Measurements from ENCODE around the gene PHACTR4. TPM values are rescaled to one million over a fixed set of nuclear protein-coding genes. Genes with fewer than 3 reads are reported as not detected.

Gene PHACTR4
- total and polyA plus RNA-seq, 2 experiments from 2014 or later = 35.4 to 47.1 TPM

GRCh38 chr1:28401760-28402159 is 32.2 kb downstream of the PHACTR4 start:
- no peak overlapping the region for H3K27ac ChIP-seq (ENCODE audit: low read depth)
- Mint-ChIP-seq H3K4me3 (no peak overlapping the region), H3K4me1 (peaks cover 17% of the 10 kb centered on the region), H3K36me3 (ENCODE audit: low read depth) (peaks cover 6% of the 10 kb centered on the region; the same call in 1 of the 3 replicates), H3K27ac (no peak overlapping the region), H3K9me3 (no peaks in the 10 kb centered on the region; the same call in 2 of the 3 replicates), H3K27me3 (ENCODE audit: insufficient read depth, low read depth, poor library complexity) (peaks cover 7% of the 10 kb centered on the region)
- H3K79me2 ChIP-seq (replicated peaks; ENCODE audit: insufficient read depth) = peaks cover 80% of the 10 kb centered on the region
- H3K4me2 ChIP-seq = no peak overlapping the region
- no peaks in the 10 kb centered on the region for H3K27me3 ChIP-seq (ENCODE audit: insufficient read depth)
- no peak overlapping the region for H2AFZ ChIP-seq
- H3K4me3 ChIP-seq = no peak overlapping the region
- H3K36me3 ChIP-seq (ENCODE audit: insufficient read depth) = no peaks in the 10 kb centered on the region
- H3F3A ChIP-seq (replicated peaks; ENCODE audit: low read depth) = no peaks in the 10 kb centered on the region
- H3K4me1 ChIP-seq (ENCODE audit: insufficient read depth) = peaks cover 9% of the 10 kb centered on the region
- DNase-seq (ENCODE audit: low spot score) = no peak
- ATAC-seq = no peak
- no peaks in the 10 kb centered on the region for H3K9me2 ChIP-seq (ENCODE audit: insufficient read depth)
- H4K20me1 ChIP-seq (replicated peaks; ENCODE audit: insufficient read depth) = peaks cover 7% of the 10 kb centered on the region
- no peak for TF ChIP-seq ZNF114 (CRISPR knock-in tag; IDR thresholded peaks at IDR 0.05)
- TF ChIP-seq EZH2 (IDR thresholded peaks at IDR 0.05; ENCODE audit: low read depth, unreplicated experiment) = no peak
- TF ChIP-seq REST (IDR thresholded peaks at IDR 0.05; ENCODE audit: unreplicated experiment) = no peak
- no peak for TF ChIP-seq STAT1 (IDR thresholded peaks at IDR 0.05; ENCODE audit: unreplicated experiment)

- Histone ChIP-seq H3K27me3 (ENCODE audit: insufficient read depth) (no peaks in the 10 kb centered on the region), H3K9me2 (ENCODE audit: insufficient read depth) (no peaks in the 10 kb centered on the region), H3K4me3 (no peak overlapping the region), H3K4me1 (ENCODE audit: insufficient read depth) (peaks cover 36% of the 10 kb centered on the region), H3K4me2 (peak overlapping the region; percentile 19; the same call in 1 of the 2 replicates), H2AFZ (no peak overlapping the region), H4K20me1 (replicated peaks; ENCODE audit: insufficient read depth) (peaks cover 7% of the 10 kb centered on the region; the same call in 1 of the 2 replicates), H3K79me2 (replicated peaks; ENCODE audit: insufficient read depth) (peaks cover 55% of the 10 kb centered on the region), H3K27ac (ENCODE audit: low read depth) (peak overlapping the region; percentile 46; the same call in 1 of the 2 replicates), H3K36me3 (ENCODE audit: insufficient read depth) (no peaks in the 10 kb centered on the region), H3F3A (replicated peaks; ENCODE audit: low read depth) (no peaks in the 10 kb centered on the region; the same call in 1 of the 2 replicates)
- DNase-seq (ENCODE audit: low spot score) (peak; percentile 38), ATAC-seq (peak; percentile 70)
- H3K27me3 Mint-ChIP-seq (ENCODE audit: insufficient read depth, low read depth, poor library complexity) = peaks cover 2% of the 10 kb centered on the region
- no peak overlapping the region for H3K4me3 Mint-ChIP-seq
- H3K36me3 Mint-ChIP-seq (ENCODE audit: low read depth) = no peaks in the 10 kb centered on the region; the same call in 2 of the 3 replicates
- peaks cover 27% of the 10 kb centered on the region for H3K4me1 Mint-ChIP-seq
- no peaks in the 10 kb centered on the region for H3K9me3 Mint-ChIP-seq
- TF ChIP-seq ZNF114 (CRISPR knock-in tag; IDR thresholded peaks at IDR 0.05) = no peak
- no peak overlapping the region for H3K27ac Mint-ChIP-seq
Observed at GRCh38 chr1:28409090-28409489, 39.5 kb downstream of the PHACTR4 start.

GRCh38 chr1:28411656-28412055 is 42.1 kb downstream of the PHACTR4 start:
- Histone ChIP-seq H3K27me3 (ENCODE audit: insufficient read depth) (no peaks in the 10 kb centered on the region), H3K4me1 (ENCODE audit: insufficient read depth) (peaks cover 53% of the 10 kb centered on the region), H3K36me3 (ENCODE audit: insufficient read depth) (no peaks in the 10 kb centered on the region), H3K4me2 (no peak overlapping the region), H3F3A (replicated peaks; ENCODE audit: low read depth) (peaks cover 5% of the 10 kb centered on the region), H4K20me1 (replicated peaks; ENCODE audit: insufficient read depth) (no peaks in the 10 kb centered on the region), H2AFZ (no peak overlapping the region), H3K9me2 (ENCODE audit: insufficient read depth) (no peaks in the 10 kb centered on the region), H3K4me3 (no peak overlapping the region), H3K79me2 (replicated peaks; ENCODE audit: insufficient read depth) (peaks cover 47% of the 10 kb centered on the region), H3K27ac (ENCODE audit: low read depth) (no peak overlapping the region)
- Mint-ChIP-seq H3K4me3 (no peak overlapping the region; the same call in 2 of the 3 replicates), H3K9me3 (no peaks in the 10 kb centered on the region), H3K4me1 (peaks cover 40% of the 10 kb centered on the region), H3K27me3 (ENCODE audit: insufficient read depth, low read depth, poor library complexity) (peaks cover 5% of the 10 kb centered on the region), H3K36me3 (ENCODE audit: low read depth) (no peaks in the 10 kb centered on the region; the same call in 2 of the 3 replicates), H3K27ac (no peak overlapping the region)
- ATAC-seq (no peak), DNase-seq (ENCODE audit: low spot score) (no peak)
- TF ChIP-seq ETS1 (IDR thresholded peaks at IDR 0.05) (no peak), POLR2AphosphoS5 (IDR thresholded peaks at IDR 0.05; ENCODE audit: low read depth) (no peak), REST (IDR thresholded peaks at IDR 0.05; ENCODE audit: unreplicated experiment) (no peak), JUNB (IDR thresholded peaks at IDR 0.05; ENCODE audit: unreplicated experiment) (no peak)

All from GM23338 (cell line).